Amniotic epithelial cell (primary cell): ENCODE measurements around the gene AKAP11.

ENCODE experiments used
- DNase-seq: peaks from one replicate; pipeline ENCODE4 v3.0.0-alpha.2; 2010; ENCODE audit warnings: low read depth

Gene AKAP11

DNA sequence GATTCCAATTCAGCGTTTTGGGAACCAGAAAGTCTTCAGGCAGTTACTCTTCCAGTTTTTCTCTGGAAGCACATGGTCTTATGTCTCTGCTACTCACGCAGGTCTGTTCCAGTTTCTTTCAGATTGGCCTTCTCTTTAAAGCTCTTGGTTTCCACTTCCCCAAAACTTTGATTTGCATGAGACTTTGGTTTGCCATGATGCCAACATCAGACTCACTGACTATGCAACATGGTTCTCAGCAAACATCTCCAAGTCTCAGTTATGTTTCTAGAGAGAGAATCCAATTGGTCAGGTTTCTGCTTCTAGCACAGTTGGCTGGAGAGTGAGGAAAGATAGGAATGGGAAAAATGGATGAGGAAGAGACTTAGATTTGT, 3.1 kb downstream of the AKAP11 start:
- peak; percentile 26 for DNase-seq

DNA sequence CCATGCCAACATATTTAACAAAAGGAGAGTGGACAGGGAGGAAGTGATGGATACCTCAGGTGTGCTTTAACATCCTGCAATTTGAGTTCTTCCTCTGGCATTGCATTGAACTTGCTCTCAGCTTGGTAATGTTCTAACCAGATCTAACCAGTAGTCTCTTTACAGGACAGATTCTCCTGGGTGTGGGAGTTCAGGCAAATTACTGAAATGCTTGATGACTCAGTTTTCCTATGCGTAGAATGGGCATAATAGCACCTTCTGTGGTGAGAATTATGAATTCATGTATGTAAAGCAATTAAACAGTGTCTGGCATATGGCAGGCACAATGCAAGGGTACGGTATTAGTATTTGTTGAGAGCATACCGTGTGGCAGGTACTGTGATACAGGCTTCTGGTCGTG, 3.6 kb downstream of the AKAP11 start:
- no peak for DNase-seq

DNA sequence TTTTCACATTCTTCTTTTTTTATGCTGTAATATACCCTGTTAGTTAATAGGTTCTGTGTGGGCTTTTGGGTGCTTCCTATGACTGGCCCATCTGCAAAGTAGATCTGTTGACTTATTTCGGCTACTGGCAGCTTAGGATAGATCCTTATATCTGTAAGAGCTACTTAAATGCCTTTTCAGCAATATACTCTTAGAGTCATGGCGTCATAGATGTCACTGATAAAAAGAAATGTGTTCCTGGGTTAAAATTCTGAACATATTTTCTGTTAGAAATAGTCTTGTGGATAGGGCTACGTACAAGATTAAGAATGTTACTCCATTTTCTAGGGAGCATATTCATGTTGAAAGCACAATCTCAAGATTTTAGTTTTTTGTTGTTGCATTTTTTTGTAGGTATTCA, 4.7 kb downstream of the AKAP11 start:
- peak; percentile 98 for DNase-seq

DNA sequence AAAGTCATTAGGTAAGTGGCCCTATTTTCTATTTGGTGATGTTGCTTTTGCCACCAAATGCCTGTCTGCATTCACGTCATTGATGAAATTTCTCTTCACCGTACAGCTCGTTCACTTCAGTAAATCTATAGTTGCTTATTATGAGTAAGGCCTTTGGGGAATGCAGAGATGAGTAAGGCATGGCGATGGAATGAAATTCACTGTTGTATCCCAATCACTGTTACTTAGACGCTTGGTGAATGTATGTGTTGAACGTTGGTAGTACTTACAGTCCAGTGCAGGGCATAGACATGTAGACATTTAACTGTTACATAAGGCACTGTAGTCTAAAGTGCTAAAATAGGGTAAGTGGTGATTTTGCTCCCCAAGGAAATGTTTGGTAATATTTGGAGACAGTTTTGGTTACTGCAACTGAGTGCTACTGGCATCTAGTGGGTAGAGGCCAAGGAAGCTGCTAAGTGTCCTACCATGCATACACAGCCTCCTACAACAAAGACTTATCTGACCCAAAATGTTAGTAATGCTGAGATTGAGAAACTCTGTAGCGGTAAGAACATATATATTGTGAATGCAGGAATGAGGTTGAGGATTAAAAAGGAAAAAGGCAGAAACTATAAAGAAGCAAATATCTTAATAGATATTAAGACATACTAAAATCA, 5.8 kb downstream of the AKAP11 start:
- DNase-seq: peak; percentile 85

DNA sequence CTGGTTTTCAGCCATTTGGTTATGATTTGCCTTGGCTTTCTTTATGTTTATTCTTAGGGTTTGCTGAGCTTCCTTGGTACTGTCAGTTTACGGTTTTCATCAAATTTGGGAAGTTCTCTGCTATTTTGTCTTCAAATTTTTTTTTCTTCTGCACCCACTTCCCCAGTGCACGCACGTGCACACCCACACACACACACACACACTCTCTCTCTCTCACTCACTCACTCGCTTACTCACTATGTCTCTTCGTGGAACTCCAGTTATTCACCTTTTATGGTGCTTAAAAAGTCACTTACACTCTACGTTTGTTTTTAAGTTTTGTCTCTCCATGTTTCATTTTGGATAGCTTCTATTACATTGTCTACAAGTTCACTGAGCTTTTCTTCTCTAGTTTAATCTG, 7.1 kb downstream of the AKAP11 start:
- peak; percentile 51 for DNase-seq

DNA sequence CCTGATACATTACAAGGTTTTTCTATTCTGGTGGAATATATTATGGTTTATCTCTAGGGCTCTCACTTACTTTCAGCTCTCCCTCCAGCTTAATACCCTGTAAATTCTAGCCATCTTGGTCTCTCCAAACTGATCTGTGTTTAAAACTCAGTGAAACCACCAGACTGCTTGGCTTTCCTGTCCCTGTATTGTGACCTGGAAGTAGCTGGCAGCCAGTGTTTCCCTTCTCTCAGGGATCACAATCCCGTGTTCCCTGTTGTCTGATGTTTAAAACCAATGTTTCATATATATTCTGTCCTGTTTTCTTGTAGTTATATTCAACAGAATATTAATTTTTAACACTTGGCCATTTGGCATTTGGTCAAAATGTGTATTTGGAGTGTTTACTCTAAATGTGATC, 8.0 kb downstream of the AKAP11 start:
- no peak for DNase-seq

DNA sequence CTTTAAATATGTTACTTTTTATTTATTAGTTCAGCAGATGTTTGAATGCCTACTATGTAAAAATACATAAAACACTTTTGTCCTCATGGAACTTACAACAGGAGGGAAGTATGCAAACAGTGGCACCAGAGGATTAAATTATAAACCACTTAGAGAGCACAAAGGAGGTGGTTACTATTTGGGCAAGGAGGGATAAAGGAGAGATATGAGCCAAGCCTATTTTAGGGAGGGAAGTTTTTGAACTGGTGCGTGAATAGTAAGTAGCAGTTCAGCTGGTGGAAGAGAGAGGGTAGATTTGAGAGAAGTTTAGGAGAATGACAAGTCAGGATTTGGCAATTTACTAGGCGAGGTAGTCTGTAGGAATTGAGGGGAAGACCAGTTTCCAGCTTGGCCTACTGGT, 8.6 kb downstream of the AKAP11 start:
- no peak for DNase-seq

DNA sequence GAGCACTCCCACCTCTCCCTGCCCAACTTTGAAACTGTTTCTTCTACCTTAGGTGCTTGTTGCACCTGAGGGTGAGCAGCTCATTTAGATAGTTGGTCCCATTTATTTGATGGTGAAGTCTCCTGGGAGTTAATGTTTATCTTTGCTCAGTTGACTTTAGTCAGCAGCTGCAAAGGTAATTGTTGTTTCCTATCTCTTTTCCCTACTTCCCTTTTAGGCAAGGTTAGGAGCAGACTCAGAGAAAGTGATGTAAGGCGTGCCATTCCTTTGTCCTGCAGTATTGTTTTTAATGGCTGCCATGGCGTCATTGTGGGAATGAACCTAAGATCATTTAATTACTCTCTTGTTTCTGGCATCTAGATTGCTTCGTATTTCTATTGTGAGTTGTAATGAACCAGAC, 11.6 kb downstream of the AKAP11 start:
- no peak for DNase-seq

DNA sequence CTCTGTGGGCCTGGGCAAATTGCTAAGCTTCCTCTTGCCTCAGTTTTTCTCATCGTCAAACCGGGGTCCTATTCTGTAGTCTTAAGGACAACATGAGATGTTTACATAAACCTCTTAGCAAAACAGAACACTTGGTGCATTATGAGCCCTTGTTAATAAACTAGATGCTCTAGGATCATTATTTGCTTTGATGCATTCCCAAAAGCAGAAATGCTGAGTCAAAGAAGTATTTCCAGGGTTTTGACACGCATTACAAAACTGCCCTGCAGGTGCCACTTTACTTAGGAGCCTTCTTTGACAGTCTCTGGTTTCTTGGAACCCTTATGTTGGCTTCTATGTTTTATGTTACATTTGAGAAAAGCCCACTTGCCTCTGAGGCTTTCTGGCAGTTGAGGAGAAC, 12.1 kb downstream of the AKAP11 start:
- DNase-seq: no peak

DNA sequence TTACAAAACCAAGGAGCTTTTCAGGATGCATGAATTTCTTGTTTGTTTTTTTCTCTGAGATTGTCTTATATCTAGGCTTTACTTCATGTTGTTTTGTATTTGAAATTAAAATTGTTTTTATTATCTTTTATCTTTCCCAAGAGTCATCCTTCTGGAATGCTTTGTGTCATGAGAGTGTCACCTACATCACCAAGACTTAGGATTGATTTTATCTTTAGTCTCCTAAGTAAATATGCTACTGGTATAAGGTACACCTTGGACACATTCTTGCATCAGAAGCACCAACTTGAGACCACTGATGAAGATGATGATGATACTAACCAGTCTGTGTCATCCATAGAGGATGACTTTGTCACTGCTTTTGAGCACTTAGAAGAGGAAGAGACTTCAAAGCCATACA, 26.4 kb downstream of the AKAP11 start:
- no peak for DNase-seq

DNA sequence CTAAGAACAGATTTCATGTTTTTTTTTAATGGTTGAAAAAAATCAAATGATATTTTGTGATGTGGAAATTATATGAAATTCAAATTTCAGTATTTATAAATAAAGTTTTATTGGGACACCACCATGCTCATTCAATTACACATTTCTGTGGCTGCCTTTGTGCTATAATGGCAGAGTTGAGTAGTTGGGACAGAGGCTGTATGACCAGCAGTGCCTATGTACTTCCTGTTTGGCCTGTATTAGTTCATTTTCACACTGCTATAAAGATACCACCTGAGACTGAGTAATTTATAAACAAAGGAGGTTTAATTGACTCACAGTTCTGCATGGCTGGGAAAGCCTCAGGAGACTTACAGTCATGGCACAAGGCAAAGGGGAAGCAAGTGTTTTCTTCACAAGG, 33.6 kb downstream of the AKAP11 start:
- peak; percentile 18 for DNase-seq

DNA sequence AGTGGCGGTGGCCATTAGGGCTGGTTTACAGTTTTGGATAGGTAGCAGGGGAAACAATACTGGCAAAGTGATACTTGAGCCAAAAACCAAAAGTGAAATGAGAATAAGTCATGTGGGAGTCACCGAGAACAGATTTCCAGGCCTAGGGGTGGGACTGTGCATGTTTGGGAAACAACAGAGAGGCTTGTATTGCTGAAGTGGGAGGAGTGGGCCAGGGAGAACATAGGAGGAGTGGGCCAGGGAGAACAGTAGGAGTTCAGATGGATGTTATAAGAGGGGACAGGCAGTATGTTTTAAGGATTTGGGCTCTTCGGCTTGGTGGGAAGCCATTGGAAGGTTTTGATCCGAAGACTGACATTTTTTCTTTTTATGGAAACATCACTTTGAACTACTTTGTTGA, 35.5 kb downstream of the AKAP11 start:
- DNase-seq: no peak

DNA sequence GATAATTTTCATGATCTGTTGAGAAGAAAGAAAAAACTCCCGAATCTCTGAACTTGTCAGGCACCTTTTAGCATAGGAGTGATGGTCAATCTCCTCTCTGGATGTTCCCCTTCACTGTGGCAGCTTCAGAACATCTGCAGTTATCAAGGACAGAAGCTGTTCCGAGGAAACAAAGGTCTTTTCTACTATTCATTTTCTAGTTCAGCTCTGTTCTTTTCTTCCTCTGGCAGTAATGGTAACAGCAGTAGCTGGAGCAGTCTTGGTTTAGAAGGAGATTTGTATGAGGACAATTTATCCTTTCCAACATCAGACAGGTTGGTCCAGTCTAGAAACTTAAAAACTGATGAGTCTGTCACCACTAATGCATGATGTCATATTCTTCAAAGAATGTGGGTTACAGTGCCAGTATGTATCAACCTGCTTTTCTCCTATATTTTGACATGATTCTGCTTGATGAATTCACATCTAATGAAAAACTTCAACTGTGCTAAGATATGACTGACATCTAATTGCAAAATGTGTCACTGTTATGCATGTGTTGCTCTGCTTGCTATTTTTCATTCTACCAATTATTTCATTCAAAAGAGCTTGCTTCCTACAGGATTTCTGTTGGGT, 41.0 kb downstream of the AKAP11 start:
- DNase-seq: peak; percentile 21

DNA sequence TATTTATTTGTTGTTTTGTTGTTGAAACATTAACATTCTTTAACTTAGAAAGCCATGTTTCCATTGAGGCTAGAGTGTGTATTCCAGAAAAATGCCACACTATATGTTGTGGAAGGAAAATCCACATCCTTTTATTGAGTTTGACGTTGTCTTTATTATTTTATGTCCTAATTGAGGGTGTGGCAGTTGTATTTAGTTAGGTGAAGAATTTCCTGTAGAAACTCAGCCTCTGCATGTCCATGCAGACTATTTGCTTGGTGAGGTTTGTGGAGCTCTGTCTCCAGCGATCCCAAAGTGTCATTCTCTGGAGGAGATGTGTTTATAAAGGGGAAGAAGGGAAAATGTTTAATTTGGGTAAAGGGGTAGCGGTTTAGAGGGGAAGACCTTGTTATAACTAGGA, 46.6 kb downstream of the AKAP11 start:
- no peak for DNase-seq

DNA sequence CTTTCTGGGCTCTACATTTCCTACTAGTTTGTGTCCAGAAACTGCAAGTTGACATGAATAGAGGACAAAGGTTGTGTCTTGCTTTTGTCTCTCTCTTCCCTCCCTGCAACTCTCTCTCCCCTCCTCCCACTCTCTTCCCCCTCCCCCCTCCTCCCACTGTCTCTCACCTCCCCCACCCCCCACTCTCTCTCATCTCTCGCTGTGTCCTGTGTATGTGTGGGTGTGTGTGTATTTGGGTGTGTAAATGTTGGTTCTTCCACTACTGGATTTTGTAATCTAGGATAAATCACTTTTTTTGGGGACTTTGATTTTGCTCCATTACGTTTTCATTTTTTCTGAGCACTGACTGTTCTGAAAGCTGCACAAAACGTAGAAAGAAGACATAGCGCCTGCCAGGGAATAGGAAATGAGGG, 48.4 kb downstream of the AKAP11 start:
- DNase-seq: no peak

DNA sequence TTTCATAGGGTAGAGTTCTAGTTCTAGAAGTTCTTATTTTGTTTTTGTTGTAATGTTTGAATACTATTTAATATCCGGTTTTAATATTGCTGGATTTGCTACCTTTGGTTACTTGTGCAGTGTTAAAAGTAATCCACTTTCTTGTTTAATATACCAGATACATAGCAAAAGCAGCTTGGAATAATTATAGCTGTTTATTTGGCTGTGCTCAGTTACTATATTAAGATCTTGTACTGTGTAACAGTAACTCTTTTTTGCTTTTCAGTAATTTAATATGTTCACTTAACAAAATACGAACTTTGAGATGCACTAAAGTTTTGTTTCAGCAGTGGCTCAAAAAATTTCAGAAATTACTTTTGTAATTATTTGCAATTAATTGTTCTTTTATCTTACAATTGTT, 50.9 kb downstream of the AKAP11 start:
- DNase-seq: no peak

DNA sequence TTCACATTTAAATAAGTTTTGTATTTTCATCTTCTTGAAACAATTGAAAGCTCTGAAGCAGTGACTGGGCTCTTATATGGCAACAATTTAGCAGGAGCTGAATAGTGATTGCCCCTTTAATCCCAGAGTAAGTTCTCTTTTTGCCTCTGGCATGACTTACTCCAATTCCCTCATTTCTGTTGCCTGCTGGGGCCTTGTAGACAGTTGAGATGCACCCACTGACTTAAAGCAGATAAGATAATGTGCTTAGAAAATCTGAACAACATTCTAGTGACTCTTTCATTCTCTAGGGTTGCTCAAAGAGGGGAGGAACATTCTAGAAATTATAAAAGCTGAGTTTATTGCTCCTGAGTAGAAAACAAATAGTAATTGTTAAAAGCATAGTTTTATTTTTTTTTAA, 52.8 kb downstream of the AKAP11 start:
- DNase-seq: peak; percentile 29

DNA sequence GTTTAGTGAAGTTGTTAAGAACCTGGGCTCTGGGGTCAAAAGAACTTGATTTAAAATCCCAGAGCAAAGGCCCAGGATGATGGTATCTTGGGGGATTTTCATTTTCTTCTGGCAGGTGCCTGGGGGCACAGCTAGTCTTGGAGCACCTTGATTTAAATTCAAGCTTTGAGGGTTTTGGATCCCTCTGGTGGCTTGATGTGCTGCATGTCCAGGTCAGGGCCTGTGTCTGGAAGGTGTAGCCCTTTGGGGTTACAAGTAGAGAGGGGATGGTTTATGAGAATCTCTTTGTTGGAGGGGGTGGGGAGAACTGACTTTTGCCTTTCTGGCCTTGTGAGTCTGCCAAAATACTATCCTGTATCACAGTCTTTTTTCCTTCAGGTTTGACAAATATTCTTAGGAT, 55.8 kb downstream of the AKAP11 start:
- DNase-seq: no peak

DNA sequence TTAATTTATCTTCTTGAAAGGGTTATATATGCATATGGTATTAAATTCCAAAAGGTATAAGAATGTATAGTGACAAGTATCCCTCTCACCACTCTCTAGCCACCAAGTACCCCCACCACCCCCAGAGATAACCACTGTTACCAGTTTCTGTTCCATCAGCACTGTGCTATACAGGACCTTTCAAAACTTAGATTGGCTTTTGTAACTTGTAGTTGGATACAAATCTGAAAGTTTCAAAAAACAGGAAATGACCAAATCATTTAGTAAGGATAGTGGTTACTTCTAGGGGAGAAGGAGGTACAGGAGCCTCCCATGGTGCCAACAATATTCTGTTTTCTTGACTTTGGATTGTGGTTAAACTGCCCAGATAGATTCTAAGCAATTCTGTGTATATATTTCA, 56.7 kb downstream of the AKAP11 start:
- DNase-seq: peak; percentile 35

DNA sequence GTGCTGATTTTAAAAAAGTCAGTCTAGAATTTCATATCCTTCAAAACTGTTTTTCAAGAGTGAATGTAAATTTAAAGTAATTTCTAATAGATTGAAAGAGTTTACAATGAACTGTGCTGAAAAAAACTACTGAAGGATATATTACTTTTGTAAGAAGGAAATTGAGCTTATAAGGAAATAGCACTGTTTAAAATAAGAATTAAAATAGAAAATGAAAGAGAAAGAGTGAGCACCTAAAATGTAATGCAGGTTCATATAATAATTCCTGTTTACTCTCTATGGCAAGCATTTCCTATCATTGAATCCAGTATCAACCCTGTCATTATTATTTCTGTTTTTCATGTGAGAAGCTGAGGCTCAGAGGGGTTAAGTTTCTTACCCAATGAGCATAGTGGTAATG, 57.3 kb downstream of the AKAP11 start:
- DNase-seq: no peak

DNA sequence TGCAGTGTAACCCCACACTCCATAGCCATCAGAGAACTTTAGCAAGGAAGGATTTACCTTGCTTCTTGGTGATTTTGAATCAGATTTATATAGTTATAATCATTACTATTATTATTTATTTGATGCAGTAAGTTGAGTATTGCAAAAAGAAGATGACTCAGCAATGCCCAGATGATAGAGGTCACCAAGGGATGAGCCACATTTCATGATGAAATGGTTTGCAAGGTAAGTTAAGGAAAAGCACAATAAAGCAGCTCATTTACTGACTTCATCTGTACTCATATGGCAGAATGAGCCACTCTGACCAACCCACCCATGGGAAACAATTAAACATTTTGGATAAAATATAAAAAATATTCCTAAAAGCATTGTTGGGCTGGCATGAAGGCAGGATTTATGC, 59.1 kb downstream of the AKAP11 start:
- peak; percentile 35 for DNase-seq

DNA sequence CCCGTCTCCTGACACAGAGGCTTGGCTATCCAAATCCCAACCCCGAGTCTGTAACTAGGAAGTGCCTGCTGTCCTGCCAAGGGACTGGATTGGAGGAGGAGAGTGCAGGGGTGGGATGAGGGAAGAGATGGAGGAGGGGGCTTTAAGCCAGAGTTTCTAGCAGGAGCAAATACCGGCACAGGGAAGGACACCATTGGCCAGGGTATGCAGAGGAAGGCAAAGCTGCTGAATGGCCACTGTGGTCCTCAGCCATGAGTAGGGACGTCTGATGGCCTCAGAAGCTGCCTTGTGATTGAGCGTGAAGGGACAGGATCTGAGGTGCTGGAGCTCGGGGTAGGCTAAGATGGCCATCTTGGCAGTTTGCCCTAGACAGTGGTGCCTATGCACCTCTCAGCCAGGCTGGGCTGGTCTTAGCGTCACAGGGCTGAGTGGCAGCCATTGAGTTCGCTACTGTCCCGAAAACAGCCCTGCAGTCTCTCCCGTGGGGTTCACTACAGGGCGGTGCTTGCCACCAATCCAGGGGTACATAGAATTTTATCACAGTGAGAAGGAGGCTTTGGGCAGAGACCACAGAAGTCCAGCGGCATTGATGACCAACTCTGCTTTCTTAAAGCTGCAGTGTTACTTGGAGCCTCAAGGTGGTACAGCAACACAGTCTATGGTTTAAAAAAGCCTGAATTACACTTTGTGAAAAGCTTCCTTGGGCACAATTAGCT, 61.8 kb downstream of the AKAP11 start:
- peak; percentile 56 for DNase-seq

DNA sequence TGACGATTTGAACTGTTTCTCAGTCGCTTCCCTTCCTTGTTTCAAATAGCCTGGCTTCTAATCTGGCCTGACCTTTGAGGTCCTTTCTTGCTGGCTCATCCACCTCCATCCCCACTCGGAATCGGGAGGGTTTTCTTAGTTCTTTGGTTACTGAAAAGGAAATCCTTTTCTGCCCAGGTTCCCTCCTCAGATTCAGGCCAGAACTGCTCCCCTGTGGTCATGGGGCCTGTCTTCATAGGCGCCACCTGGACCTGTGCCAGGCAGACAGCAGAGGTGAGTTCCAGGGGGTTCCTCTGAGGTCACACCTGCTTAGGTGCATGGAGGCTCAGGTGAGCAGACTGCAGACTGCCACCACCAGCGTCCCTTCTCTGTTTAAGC, 62.4 kb downstream of the AKAP11 start:
- no peak for DNase-seq
